NCI-H128 (cell line): ENCODE measurements around the gene MED4.

ENCODE experiments used
- DNase-seq: peaks from one replicate; lab custom pipeline; 2025; ENCODE audit not compliant: unreplicated experiment; lab: John Stamatoyannopoulos, UW

MED4 gene

GRCh38 chr13:48094781-48095502 is at the start of gene MED4:
Gene MED4 (minus strand): TSS chr13:48095104. CDS start chr13:48095078, 26 bp downstream.
- peak; percentile 87 for DNase-seq

GRCh38 chr13:48144413-48145035 is 49.6 kb upstream of the MED4 start:
- no peak for DNase-seq

GRCh38 chr13:48142436-48142835 is 47.5 kb upstream of the MED4 start:
- no peak for DNase-seq

- no peak for DNase-seq
These were observed 43.4 kb upstream of the MED4 start for GRCh38 chr13:48138270-48138669.

GRCh38 chr13:48132961-48133360 is 38.1 kb upstream of the MED4 start:
- no peak for DNase-seq

GRCh38 chr13:48131533-48131932 is 36.6 kb upstream of the MED4 start:
- no peak for DNase-seq

- DNase-seq = no peak
These were observed 32.3 kb upstream of the MED4 start for GRCh38 chr13:48126944-48127830.

- DNase-seq = no peak
These were observed 30.9 kb upstream of the MED4 start for GRCh38 chr13:48125794-48126228.

- DNase-seq = no peak
These were observed 28.9 kb upstream of the MED4 start for GRCh38 chr13:48123812-48124211.

GRCh38 chr13:48121733-48122132 is 26.8 kb upstream of the MED4 start:
- DNase-seq = no peak

- DNase-seq = no peak
These were observed 25.3 kb upstream of the MED4 start for GRCh38 chr13:48120241-48120640.

GRCh38 chr13:48118030-48118429 is 23.1 kb upstream of the MED4 start:
- no peak for DNase-seq

- DNase-seq = no peak
These were observed 21.9 kb upstream of the MED4 start for GRCh38 chr13:48116808-48117207.

GRCh38 chr13:48113756-48114130 is 18.8 kb upstream of the MED4 start:
- DNase-seq = no peak

- no peak for DNase-seq
These were observed 18.2 kb upstream of the MED4 start for GRCh38 chr13:48112896-48113755.

GRCh38 chr13:48110931-48111721 is 16.2 kb upstream of the MED4 start:
- no peak for DNase-seq

GRCh38 chr13:48110132-48110868 is 15.4 kb upstream of the MED4 start:
- no peak for DNase-seq

- DNase-seq = no peak
These were observed 13.2 kb upstream of the MED4 start for GRCh38 chr13:48108106-48108505.

GRCh38 chr13:48097793-48098192 is 2.9 kb upstream of the MED4 start:
- DNase-seq = no peak
